Loucy (cell line): ENCODE data around the gene IBA57.

Experiments used
- EZH2phosphoT487 ChIP-seq: fragments of 200-600 bp; IDR thresholded peaks from 2 replicates; pipeline ENCODE4 v1.6.1; 2018; ENCODE audit warnings: antibody characterized with exemption, mild to moderate bottlenecking, moderate library complexity, borderline replicate concordance
- TF ChIP-seq, protein P1 (sequence below): fragments of 200-600 bp; sonication (generic); conservative IDR thresholded peaks from 2 replicates; pipeline ENCODE4 v1.5.1; 2014; ENCODE audit warnings: mild to moderate bottlenecking, antibody characterized with exemption, low read length

DNA sequence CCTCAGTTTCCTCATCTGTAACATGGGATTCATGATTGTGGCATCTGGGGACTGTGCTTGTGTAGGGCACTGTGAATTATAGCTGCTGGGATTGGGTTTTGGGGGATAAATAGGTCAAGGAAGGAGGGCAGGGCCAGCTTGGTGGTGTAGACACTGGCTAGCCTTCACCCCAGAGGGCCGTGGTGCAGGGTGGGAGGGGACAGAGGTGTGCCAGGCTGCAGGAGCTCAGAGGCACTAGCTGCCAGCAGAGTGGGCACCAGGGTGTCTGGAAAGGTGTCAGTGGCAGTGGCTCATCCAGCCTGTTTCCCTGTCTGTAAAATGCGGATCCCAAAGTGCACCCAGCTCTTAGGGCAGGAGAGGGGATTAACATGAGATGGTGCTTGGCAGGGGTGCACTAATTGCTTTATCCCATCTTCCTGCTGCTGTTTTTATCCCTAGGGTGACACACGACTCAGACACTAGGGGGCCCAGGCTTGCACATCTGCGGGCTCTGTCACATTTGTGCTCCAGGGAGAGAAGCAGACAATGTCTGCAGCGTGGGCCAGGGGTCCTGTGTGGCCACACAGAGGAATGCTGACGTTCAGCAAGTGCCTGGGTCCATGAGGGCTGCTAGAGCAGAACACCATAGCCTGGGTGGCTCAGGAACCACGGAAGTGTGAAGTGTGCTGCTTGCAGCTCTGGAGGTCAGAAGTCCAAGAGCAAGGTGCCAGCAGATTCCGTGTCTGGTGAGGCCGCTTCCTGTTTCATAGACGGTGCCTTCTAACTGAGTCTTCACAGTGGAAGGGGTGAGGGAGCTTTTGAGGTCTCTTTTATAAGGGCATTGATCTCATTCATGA lies 61.6 kb downstream of the IBA57 start:
- TF ChIP-seq, protein P1, sequence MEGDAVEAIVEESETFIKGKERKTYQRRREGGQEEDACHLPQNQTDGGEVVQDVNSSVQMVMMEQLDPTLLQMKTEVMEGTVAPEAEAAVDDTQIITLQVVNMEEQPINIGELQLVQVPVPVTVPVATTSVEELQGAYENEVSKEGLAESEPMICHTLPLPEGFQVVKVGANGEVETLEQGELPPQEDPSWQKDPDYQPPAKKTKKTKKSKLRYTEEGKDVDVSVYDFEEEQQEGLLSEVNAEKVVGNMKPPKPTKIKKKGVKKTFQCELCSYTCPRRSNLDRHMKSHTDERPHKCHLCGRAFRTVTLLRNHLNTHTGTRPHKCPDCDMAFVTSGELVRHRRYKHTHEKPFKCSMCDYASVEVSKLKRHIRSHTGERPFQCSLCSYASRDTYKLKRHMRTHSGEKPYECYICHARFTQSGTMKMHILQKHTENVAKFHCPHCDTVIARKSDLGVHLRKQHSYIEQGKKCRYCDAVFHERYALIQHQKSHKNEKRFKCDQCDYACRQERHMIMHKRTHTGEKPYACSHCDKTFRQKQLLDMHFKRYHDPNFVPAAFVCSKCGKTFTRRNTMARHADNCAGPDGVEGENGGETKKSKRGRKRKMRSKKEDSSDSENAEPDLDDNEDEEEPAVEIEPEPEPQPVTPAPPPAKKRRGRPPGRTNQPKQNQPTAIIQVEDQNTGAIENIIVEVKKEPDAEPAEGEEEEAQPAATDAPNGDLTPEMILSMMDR = peak; percentile 46
- no peak for TF ChIP-seq EZH2phosphoT487
